ENCODE data around the gene FTCDNL1.

Gene FTCDNL1

GRCh38 chr2:199848389-199849130 is 2.4 kb downstream of the FTCDNL1 start:
- no peak for DNase-seq
- intact Hi-C loops (cut with DNase I) = no loop called here

GRCh38 chr2:199847181-199847864 is 3.7 kb downstream of the FTCDNL1 start:
- DNase-seq = no peak
- intact Hi-C loops (cut with DNase I) = no loop called here

DNA sequence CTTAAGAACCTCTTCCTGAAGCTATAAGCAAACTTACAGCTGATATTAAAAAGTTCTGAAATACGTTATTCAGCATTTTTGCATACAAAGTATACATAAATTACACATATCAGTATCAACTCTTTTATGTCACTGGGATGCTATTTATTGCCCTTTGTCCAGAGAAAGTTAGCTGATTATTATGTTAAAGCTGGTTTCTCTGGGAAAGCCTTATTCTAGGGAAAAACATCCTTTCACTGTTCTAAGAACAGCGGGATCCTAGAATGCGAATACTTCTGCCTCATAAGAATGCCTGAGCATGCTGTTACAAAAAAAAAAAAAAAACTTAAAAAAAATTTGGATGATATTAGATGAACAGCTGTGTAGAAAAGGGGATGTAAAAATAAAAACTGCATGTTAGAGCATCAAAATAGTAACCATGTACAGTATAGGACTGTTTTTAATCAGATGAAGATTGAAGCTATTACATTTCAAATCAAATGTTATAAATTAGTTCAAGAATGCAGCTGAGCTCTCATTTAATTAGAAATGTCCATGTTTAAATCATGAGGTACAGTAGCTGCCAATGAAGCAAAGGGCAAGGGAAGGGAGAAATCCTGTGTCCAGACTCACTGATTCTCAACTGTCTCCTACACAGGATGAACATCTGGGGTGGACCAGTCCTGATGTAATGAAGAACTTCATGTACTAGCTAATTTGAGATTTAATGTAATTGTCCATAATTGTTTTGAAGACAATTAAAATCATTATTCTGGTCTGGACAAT is 8.2 kb downstream of the FTCDNL1 start:
- DNase-seq = no peak
- intact Hi-C loops (cut with DNase I) = no loop called here

DNA sequence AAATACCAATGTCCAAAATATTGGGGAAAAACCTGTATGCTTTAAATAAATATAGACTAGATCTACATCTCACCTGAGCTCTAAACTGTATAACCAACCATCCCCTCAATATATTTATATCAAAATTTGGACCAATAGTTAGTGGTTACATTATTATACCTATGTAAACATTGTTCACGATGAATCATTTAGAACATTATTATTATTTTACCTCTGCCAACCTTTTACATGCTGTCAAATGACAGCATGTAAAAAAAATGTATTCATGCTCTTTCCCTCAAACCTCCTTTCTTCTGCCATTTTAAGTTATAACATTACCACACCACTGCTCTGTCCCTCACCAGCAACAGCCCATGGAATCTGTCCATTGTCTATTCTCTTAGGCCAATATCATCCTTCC is 9.6 kb downstream of the FTCDNL1 start:
- no peak for DNase-seq
- intact Hi-C loops (cut with DNase I) = no loop called here

DNA sequence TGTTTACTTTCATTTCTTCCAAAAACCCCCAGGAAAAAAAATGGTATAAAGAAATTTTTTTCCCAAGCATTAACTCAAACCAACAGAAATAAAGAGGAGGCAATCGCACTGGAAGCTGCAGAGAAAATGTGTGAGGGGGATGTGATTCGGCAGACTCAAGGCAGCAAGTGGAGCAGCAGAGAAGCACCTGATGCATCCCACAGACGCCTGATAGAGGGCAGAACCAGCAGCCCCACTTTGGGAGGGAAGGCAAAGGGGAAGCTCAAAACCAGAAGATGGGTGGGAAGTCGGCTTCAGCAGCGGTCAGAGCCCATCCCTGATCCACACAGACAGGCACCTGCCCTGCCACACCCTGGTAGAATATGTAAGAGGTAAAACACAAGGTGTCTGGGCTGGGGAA is 12.6 kb downstream of the FTCDNL1 start:
- DNase-seq = peak in 14 of 42 donors; percentile 7 to 56 (median 26)
- intact Hi-C loops (cut with DNase I) = no loop called here

DNA sequence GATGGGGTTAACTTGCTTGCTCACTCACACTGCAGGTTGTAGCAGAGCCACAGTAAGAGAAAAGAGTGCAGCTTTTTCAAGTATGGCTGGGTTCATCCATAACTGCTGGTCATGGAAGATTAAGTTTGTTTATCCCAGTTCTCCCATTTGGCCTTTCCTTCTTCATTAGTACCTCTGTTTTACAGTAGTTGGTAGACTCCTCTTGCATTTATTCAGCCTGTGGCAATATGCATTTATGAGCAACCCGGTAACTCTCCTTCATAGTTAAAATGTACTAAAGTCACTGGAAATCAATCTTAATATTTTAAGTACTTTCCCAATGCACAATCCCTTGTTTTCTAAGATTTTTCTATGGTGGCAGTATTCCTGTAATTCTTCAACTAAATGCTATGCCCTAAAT is 14.0 kb downstream of the FTCDNL1 start:
- no peak for DNase-seq
- intact Hi-C loops (cut with DNase I) = no loop called here

DNA sequence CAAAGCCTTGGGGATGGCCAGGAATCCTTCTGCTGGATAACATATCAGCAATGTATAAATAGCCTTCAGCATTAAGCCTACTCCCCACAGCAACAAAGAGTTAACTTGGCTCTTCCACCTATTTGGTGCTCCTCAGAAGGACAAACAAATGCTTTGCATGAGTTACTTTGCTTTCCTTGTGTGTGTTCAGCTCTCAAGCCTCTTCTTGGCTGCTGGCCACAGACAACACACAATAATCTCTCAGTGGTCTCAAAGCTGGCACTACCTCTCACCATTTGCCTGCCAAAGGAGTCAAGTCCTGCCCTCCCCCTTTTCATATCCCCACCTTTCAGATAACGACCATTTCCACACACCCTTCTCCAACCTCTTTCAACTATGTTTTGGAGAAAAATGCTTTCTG is 17.5 kb downstream of the FTCDNL1 start:
- intact Hi-C loops (cut with DNase I) = no loop called here
- peak; percentile 13 to 85 (median 68) for DNase-seq

DNA sequence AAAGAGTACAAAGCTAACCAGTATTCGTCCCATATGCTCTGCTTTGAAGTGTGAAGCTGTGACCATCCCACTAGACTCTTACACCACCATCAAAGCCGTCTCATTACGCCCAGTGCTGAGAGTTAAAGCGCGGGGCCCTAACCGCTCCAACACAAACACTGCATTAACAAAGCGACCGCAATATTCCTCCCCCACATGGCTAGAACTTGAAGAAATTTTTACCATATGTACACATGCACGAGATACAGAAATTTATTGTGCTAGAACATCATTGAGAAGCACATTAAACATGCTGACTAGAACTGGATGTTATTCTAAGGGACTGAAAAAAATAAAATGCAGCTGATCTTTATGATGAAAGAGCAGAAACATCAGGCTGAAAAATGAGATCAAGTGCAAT is 20.5 kb downstream of the FTCDNL1 start:
- intact Hi-C loops (cut with DNase I) = no loop called here
- peak in 2 of 42 donors; percentile 23 to 52 for DNase-seq

- intact Hi-C loops (cut with DNase I) = no loop called here
- no peak for DNase-seq
Measured at GRCh38 chr2:199829628-199830027, 21.4 kb downstream of the FTCDNL1 start.

DNA sequence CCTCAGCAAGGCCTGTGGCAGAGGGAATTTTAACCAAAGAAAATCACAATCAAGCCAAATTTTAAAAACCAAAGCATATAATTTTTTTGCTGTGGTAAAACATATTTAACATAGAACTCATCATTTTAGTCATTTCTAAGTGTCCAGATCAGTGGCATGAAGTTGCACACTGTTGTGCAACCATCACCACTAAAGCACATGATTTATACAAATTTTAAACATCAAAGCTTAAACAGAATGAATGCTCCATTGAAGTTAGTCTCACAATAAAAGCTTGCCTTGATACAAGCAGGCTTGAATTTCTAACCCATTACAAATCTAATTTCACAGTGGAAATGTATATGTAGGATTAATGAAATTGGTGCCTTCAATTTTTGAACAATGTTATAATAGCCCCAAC is 31.2 kb downstream of the FTCDNL1 start:
- no peak for DNase-seq
- intact Hi-C loops (cut with DNase I) = no loop called here

GRCh38 chr2:199818754-199819153 is 32.2 kb downstream of the FTCDNL1 start:
- no peak for DNase-seq
- intact Hi-C loops (cut with DNase I) = no loop called here

GRCh38 chr2:199818026-199818425 is 33.0 kb downstream of the FTCDNL1 start:
- DNase-seq = no peak
- intact Hi-C loops (cut with DNase I) = no loop called here

DNA sequence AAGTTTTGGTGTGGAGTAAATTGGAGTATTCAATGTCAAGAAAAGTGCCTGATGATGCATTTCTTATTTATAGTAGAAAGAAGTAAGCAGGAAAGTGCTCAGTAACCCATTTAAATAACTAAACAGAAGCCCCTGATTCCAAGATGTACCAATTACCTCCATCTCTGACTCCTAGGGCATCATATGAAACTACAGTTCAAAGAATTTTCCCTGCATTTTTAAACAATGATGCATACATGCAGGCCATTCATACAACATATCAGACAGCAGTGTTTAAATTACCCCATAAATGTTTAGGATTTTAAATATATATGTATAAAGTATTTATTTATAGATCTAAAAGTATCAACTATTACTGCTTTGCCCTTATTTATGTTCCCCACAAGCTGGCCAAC is 36.2 kb downstream of the FTCDNL1 start:
- DNase-seq = no peak
- intact Hi-C loops (cut with DNase I) = no loop called here

DNA sequence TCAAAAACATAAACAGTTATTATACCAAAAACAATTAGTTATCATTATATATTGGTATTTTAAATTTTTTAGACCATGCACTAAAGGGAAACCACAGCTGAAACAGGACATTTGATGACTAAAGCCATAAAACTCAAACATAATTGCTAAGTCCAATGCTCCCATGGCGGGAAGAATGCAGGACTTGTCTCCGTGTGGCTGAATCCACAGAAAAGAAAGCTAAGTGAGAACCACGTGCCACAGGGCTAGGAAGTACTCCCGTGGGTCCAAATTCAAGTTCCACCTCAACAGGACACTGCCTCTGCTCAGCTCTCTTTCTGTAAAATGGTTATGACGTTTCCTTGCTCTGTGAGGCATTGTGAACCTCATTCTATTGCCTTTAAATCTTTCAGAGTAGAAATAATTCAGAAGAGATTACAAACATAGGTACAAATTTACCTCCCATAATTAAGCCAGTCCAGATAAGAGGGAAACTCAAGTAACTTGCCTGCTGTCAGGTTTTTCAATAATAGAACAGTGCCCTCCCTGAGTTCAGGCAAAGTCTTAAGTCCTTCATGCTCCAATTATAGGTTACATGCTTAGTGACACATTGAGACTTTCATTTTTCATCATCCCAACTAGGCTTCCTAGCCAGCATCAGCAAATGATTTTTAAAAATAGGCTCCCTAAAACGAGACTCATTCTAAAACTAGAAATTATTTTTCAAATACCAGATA is 36.7 kb downstream of the FTCDNL1 start:
- intact Hi-C loops (cut with DNase I) = no loop called here
- no peak for DNase-seq

GRCh38 chr2:199812493-199812892 is 38.5 kb downstream of the FTCDNL1 start:
- no peak for DNase-seq
- intact Hi-C loops (cut with DNase I) = no loop called here

GRCh38 chr2:199811346-199811745 is 39.6 kb downstream of the FTCDNL1 start:
- no peak for DNase-seq
- intact Hi-C loops (cut with DNase I) = no loop called here

DNA sequence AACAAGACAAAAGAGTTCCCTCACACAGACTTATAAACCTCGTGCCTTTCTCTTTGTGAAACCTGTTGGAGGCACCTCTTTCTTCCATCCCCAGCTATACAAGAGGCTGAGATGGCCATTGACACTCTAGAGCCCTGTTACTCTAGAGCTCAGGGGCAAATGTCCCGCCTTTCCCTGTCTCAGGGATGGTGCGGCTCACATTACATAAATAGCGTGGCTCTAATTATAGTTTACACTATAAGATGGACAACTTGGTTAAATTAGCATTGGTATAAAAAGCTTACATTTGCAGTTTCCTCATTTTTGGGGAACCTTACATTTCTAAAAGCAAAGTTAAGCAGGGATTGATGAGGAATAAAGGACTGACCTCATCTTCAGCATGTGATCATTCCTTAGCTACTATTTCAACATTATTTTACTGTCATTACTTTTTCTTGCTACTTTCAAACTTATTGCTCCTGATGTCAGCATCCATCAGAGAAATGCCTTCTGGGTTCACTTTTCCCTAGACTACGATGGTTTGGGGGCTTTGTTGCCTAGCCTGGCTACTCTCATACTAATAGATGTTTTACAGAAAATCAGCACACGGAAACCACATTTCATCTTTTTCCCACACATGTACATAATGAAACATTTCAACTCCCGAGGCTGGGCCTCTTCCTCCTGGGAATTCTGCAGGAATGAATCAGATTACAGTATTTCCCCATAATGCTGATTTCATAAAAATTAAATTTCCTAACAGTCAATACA is 40.4 kb downstream of the FTCDNL1 start:
- DNase-seq = no peak
- intact Hi-C loops (cut with DNase I) = no loop called here

DNA sequence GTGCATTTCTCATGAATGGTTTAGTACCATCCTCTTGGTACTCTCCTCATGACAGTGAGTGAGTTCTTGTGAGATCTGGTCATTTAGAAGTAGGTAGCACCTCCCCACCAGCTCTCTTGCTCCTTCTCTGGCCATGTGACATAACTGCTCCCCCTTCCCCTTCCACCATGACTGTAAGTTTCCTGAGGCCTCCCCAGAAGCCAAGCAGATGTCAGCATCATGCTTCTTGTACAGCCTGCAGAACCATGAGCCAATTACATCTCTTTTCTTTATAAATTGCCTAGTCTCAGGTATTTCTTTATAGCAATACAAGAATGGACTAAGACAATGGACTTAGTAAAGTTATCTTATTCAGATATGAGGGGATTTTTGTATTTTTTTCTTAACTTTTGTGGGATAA is 43.0 kb downstream of the FTCDNL1 start:
- intact Hi-C loops (cut with DNase I) = no loop called here
- no peak for DNase-seq

GRCh38 chr2:199806179-199806578 is 44.8 kb downstream of the FTCDNL1 start:
- peak in 1 of 42 donors; percentile 10 for DNase-seq
- intact Hi-C loops (cut with DNase I) = no loop called here
